Daoy (cell line): ENCODE data around the gene PEX12. TPM values are rescaled to one million over a fixed set of nuclear protein-coding genes. Genes with fewer than 3 reads are reported as not detected.
"Not testable (repeated sequence)": the region's sequence is repeated elsewhere in the genome, so short reads cannot be mapped to it uniquely, and the experiment has no call there.

ENCODE experiments used
- DNase-seq: peaks from one replicate; pipeline ENCODE4 v3.0.0-alpha.2; 2015; ENCODE audit warnings: low read depth
- total RNA-seq: library from RNA; depleted of rRNA; stranded (reverse); fragments of >200 nt; shearing (Covaris generic); gene quantifications from 2 replicates; pipeline ENCODE4 v1.2.3, GENCODE V29; 2014

Gene PEX12
- total RNA-seq, 1 experiment from 2014 or later: 11.0 TPM

GRCh38 chr17:35578929-35579432 lies 610 bp upstream of the PEX12 start:
- no peak for DNase-seq

- DNase-seq: peak; percentile 27
Observed at GRCh38 chr17:35577830-35578196, 558 bp downstream of the PEX12 start.

DNA sequence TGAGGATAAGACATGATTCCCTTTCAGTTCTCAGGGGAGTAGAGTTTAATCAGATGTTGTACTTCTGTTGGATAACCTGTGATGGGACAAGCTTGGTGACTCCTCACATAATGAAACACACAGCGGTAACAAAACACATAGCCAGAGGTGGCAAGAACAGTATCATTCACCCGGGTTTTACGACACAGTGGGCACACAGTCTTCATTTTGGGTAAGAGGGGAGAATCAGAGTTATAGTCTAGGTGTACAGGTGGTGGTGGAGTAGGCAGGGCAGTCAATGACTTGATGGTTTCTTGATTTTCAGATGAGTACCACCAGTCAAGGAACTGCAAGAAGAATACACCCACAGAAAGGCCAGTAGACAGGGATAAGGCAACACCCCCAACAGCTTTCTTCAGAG lies 2.6 kb downstream of the PEX12 start:
- DNase-seq: no peak

- DNase-seq: no peak
Observed at GRCh38 chr17:35569405-35569804, 9.0 kb downstream of the PEX12 start.

DNA sequence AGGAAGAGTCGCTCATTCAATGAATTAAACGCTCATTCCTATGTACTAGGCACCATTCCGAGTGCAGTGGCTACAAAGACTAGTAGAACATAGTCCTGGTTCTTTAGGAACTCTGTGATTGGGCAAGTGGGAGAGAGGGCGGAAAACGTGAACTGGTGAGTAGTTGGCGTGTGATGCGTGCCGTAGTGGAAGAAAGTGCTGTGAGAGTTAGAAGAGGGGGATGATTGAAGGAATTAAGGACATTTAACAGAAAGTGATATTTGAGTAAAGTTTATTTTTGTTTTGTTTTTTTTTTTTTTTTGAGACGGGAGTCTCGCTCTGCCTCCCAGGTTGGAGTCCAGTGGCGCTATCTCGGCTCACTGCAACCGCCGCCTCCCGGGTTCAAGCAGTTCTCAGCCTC lies 9.8 kb downstream of the PEX12 start:
- DNase-seq: peak; percentile 61

GRCh38 chr17:35566968-35567367 lies 11.4 kb downstream of the PEX12 start:
- DNase-seq: no peak

DNA sequence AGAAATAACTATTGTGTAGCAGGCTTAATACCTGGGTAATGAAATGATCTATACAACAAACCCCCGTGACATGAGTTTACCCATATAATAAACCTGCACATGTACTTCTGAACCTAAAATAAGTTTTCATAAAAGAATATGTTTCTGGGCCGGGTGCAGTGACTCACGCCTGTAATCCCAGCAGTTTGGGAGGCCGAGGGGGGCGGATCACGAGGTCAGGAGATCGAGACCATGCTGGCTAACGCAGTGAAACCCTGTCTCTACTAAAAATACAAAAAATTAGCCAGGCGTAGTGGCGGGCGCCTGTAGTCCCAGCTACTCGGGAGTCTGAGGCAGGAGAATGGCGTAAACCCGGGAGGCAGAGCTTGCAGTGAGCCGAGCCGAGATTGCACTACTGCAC lies 15.2 kb downstream of the PEX12 start:
- not testable (repeated sequence) for DNase-seq

- no peak for DNase-seq
Observed at GRCh38 chr17:35560703-35561102, 17.7 kb downstream of the PEX12 start, which contains the start of gene SLFN14. Gene SLFN14, minus strand, starts transcription at chr17:35560819. Its CDS starts 2,757 bp downstream, at chr17:35558062.

- DNase-seq: no peak
Observed at GRCh38 chr17:35559495-35560210, 18.7 kb downstream of the PEX12 start.

DNA sequence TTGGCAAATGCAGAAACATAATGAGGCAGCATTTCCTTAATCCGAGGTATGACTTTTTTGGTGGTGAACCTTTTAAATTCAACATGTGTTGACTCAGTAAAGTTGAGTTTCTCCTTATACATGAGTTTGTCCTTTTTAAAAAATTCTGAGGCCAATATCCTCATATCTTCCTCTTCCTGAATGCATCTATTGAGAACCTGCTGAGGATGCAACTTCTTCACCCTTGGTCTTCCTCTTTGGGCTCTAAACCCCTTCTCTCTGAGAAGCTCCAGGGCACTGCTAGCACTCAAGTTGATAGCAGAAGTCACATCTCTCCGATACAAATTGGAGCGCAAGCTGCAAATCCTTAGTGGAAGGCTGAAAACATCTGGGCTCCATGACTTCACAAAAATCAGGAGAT lies 21.0 kb downstream of the PEX12 start:
- DNase-seq: no peak

DNA sequence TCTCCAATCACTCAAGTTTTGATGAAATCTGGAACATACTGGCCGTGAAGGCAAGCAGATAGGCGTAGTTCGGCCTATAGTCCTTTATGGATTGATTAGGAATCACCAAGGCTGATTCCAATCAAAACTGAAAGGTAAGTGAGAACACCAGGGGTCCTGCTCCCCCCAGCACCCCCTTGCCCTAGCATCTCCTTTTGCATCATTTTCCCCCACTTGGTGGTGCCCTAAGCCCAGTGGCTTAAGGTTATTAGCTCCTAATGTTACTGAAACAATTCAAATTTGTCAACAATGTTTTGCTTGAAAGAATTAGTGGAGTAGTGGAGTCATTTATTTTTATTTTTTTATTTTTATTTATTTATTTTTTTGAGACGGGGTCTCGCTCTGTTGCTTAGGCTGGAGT lies 22.7 kb downstream of the PEX12 start:
- DNase-seq: no peak

GRCh38 chr17:35554668-35555067 lies 23.7 kb downstream of the PEX12 start:
- no peak for DNase-seq

DNA sequence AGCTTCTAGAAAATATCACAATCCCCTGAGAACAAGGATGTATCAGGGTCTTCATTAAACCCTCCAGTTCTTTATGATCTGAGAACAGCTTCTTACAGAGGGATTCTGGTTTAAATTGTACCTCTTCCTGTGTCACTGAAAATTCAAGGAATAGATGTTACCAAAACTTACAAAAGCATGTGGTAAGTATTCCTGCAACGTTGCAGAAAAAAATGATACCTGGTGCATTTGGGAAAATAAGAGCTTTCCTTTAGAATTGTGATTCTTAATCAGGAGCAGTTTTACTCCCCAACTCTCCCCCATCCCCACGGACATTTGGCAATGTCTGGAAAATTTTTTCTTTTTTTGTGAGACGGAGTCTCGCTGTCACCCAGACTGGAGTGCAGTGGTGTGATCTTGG lies 25.1 kb downstream of the PEX12 start:
- no peak for DNase-seq

DNA sequence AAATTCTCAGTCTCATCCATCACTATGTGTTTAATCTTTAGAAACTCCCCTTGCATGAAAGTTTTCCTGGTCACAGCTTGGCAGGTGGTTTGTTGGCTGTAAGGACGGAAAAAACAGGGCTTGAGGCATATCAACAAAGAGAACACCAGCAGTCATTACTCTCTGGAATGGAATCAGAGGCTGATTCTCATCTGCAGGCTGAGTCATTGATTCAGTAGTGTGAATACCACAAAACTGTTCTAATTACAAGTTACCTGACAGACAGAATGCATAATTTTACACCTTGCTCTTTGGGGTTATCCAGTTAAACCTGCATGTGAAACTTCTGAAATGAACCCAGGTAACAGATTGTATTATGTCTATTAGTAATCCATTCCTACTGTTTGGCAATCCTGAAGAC lies 29.4 kb downstream of the PEX12 start:
- no peak for DNase-seq

- DNase-seq: no peak
Observed at GRCh38 chr17:35548208-35548810, 30.1 kb downstream of the PEX12 start.

- no peak for DNase-seq
Observed at GRCh38 chr17:35546487-35546886, 31.9 kb downstream of the PEX12 start.

GRCh38 chr17:35545150-35545549 lies 33.2 kb downstream of the PEX12 start:
- no peak for DNase-seq

GRCh38 chr17:35543856-35544255 lies 34.5 kb downstream of the PEX12 start:
- DNase-seq: no peak

GRCh38 chr17:35542990-35543389 lies 35.4 kb downstream of the PEX12 start:
- no peak for DNase-seq

GRCh38 chr17:35541434-35541833 lies 36.9 kb downstream of the PEX12 start:
- DNase-seq: no peak

GRCh38 chr17:35540589-35541404 lies 37.6 kb downstream of the PEX12 start:
- DNase-seq: peak; percentile 75

DNA sequence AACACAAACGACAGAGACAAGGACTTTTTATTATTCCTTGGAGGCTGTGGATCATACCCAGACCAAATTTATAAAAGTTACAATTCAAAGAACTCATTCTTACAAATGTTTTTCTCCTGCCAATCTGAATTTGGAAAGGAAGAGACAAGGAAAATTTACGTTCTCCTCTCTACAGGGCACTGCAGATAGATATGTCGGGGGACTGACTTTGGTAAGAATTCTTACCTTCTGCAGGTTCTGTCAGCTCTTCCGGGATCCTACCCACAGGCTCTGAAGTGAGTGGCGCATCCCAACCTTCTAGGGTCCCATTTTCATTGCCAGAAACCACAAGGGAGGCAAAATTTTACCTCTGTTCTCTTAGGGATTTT lies 38.7 kb downstream of the PEX12 start:
- no peak for DNase-seq
